CD4-positive, alpha-beta T cell treated with Interleukin-1 beta for 1 hour (primary cell): ENCODE results near the gene ARSA.

Experiments used
- DNase-seq, 2 donors: peaks; one replicate each; pipeline ENCODE4 v3.0.0-alpha.2; 2020 to 2022

ARSA gene

GRCh38 chr22:50601669-50602337, 26.1 kb downstream of the ARSA start:
- no peak for DNase-seq

- no peak for DNase-seq
Measured at GRCh38 chr22:50600967-50601668, 26.8 kb downstream of the ARSA start.

GRCh38 chr22:50600538-50600937, 27.4 kb downstream of the ARSA start, which contains the start of gene MAPK8IP2:
TSS of gene MAPK8IP2 (plus strand) at chr22:50600793. CDS start at chr22:50600819, 26 bp downstream.
- DNase-seq = no peak

- DNase-seq = peak; percentile 46 to 65
Measured at GRCh38 chr22:50599816-50600455, 28.0 kb downstream of the ARSA start.

GRCh38 chr22:50597097-50597496, 30.9 kb downstream of the ARSA start:
- DNase-seq = no peak

GRCh38 chr22:50595189-50595588, 32.8 kb downstream of the ARSA start:
- DNase-seq = no peak

GRCh38 chr22:50587407-50587806, 40.5 kb downstream of the ARSA start:
- no peak for DNase-seq

GRCh38 chr22:50586416-50586815, 41.5 kb downstream of the ARSA start:
- DNase-seq = no peak

GRCh38 chr22:50585781-50586180, 42.2 kb downstream of the ARSA start:
- DNase-seq = no peak

- DNase-seq = no peak
Measured at GRCh38 chr22:50585238-50585637, 42.7 kb downstream of the ARSA start.

- no peak for DNase-seq
Measured at GRCh38 chr22:50584106-50585096, 43.6 kb downstream of the ARSA start.

- no peak for DNase-seq
Measured at GRCh38 chr22:50583294-50583861, 44.6 kb downstream of the ARSA start.

- DNase-seq = peak; percentile 97 to 99
Measured at GRCh38 chr22:50582493-50583293, 45.3 kb downstream of the ARSA start, which contains the start of gene CHKB. TSS of gene CHKB (minus strand) at chr22:50582849. CDS start at chr22:50582781, 68 bp downstream.

GRCh38 chr22:50581950-50582492, 45.9 kb downstream of the ARSA start:
- DNase-seq = peak in 1 of 2 donors; percentile 17

GRCh38 chr22:50581031-50581949, 46.7 kb downstream of the ARSA start:
- DNase-seq = no peak

GRCh38 chr22:50579752-50580151, 48.2 kb downstream of the ARSA start:
- DNase-seq = no peak

GRCh38 chr22:50578776-50579310, 49.1 kb downstream of the ARSA start:
- no peak for DNase-seq

- no peak for DNase-seq
Measured at GRCh38 chr22:50577987-50578775, 49.8 kb downstream of the ARSA start, which contains the start of gene CPT1B. TSS of gene CPT1B (minus strand) at chr22:50578427. CDS start at chr22:50577915, 512 bp downstream.

- DNase-seq = no peak
Measured at GRCh38 chr22:50577697-50577986, 50.3 kb downstream of the ARSA start.
